Measurements from ENCODE around the gene MGLL.
A peak's percentile ranks its signal among the peaks of the same experiment; 100 is the strongest.

The MGLL gene

GRCh38 chr3:127740136-127740915 is 82.0 kb downstream of the MGLL start:
- no peak for DNase-seq (ENCODE audit: low read depth)

- no peak for DNase-seq (ENCODE audit: low read depth)
Measured at GRCh38 chr3:127739347-127740135, 82.8 kb downstream of the MGLL start.

- DNase-seq (ENCODE audit: low read depth) = no peak
Measured at GRCh38 chr3:127738192-127738840, 84.0 kb downstream of the MGLL start.

- DNase-seq (ENCODE audit: low read depth) = no peak
Measured at GRCh38 chr3:127736801-127737539, 85.3 kb downstream of the MGLL start.

- DNase-seq (ENCODE audit: low read depth) = no peak
Measured at GRCh38 chr3:127735767-127736693, 86.3 kb downstream of the MGLL start.

GRCh38 chr3:127734754-127735473 is 87.4 kb downstream of the MGLL start:
- DNase-seq (ENCODE audit: low read depth) = peak; percentile 91

- no peak for DNase-seq (ENCODE audit: low read depth)
Measured at GRCh38 chr3:127734181-127734720, 88.1 kb downstream of the MGLL start.

- DNase-seq (ENCODE audit: low read depth) = no peak
Measured at GRCh38 chr3:127733781-127734180, 88.5 kb downstream of the MGLL start.

GRCh38 chr3:127732879-127733350 is 89.4 kb downstream of the MGLL start:
- no peak for DNase-seq (ENCODE audit: low read depth)

GRCh38 chr3:127732303-127732702 is 90.0 kb downstream of the MGLL start:
- DNase-seq (ENCODE audit: low read depth) = no peak

- DNase-seq (ENCODE audit: low read depth) = no peak
Measured at GRCh38 chr3:127731546-127732289, 90.6 kb downstream of the MGLL start.

- no peak for DNase-seq (ENCODE audit: low read depth)
Measured at GRCh38 chr3:127730666-127731295, 91.5 kb downstream of the MGLL start.

GRCh38 chr3:127730171-127730570 is 92.1 kb downstream of the MGLL start:
- no peak for DNase-seq (ENCODE audit: low read depth)

- DNase-seq (ENCODE audit: low read depth) = no peak
Measured at GRCh38 chr3:127729556-127730056, 92.7 kb downstream of the MGLL start.

- no peak for DNase-seq (ENCODE audit: low read depth)
Measured at GRCh38 chr3:127728417-127729015, 93.8 kb downstream of the MGLL start.

GRCh38 chr3:127726894-127727293 is 95.4 kb downstream of the MGLL start:
- DNase-seq (ENCODE audit: low read depth) = no peak

- no peak for DNase-seq (ENCODE audit: low read depth)
Measured at GRCh38 chr3:127723011-127723567, 99.2 kb downstream of the MGLL start.

All from HS-27A (cell line).